ENCODE data around the gene GALNT18.

Gene GALNT18

DNA sequence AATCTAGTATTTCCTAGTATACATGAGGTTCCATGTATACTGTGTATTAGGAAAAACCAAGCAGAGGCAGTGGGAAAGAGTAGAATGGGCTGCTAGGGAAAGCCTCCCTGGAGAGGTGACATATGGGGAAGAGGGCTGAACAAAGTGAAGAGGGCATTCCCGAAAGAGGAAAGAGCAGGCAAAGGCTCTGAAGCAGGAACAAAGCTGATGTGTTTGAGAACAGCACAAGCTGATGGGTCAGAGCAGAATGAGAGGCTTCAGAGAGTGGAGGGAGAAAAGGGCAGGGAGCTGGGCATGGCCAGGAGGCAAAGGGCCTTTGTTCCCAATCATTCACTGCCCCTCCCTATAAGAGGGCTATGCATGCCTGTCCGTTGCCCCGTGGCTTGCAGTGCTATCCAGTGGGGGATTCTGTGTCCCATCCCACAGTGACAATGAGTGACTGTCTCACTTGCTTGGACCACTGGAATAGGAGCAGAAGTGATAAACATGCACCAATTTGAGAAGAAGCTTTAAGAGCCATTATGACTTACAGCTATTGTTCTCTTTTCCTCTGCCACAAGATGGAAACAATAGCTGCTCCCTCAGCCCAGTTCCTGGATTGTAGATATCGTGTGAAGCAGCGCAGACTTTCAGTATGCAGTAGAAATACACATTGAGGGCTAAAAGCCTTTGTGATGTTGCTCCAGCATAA is 39.6 kb downstream of the GALNT18 start:
- TF ChIP-seq ZFX (IDR thresholded peaks at IDR 0.05): no peak
- TF ChIP-seq, protein P1, sequence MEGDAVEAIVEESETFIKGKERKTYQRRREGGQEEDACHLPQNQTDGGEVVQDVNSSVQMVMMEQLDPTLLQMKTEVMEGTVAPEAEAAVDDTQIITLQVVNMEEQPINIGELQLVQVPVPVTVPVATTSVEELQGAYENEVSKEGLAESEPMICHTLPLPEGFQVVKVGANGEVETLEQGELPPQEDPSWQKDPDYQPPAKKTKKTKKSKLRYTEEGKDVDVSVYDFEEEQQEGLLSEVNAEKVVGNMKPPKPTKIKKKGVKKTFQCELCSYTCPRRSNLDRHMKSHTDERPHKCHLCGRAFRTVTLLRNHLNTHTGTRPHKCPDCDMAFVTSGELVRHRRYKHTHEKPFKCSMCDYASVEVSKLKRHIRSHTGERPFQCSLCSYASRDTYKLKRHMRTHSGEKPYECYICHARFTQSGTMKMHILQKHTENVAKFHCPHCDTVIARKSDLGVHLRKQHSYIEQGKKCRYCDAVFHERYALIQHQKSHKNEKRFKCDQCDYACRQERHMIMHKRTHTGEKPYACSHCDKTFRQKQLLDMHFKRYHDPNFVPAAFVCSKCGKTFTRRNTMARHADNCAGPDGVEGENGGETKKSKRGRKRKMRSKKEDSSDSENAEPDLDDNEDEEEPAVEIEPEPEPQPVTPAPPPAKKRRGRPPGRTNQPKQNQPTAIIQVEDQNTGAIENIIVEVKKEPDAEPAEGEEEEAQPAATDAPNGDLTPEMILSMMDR (conservative IDR thresholded peaks at IDR 0.05): no peak
- H3K27ac ChIP-seq: peak overlapping the region; percentile 67; the same call in 1 of the 2 replicates

DNA sequence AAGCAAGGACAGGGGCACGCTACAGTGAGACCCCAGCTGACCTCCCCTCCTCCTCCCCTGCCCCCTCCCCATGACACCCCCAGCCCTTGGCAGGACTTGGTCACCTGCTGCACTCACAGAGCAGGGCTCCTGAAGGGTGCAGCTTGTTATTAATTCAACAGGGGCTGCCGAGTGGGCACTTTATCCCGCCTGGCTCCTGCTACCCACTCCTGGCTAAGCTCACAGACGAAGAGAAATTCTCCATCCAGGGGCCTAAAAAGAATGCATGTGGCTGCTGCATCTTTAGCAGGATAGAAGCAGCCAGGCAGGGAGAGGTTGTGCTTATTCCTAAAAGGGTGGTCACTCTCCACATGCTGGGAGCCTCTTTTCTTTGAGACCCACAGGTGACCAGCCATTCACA is 40.3 kb downstream of the GALNT18 start:
- TF ChIP-seq, protein P1 (conservative IDR thresholded peaks at IDR 0.05): no peak
- no peak for TF ChIP-seq ZFX (IDR thresholded peaks at IDR 0.05)
- peak overlapping the region; percentile 67 for H3K27ac ChIP-seq

DNA sequence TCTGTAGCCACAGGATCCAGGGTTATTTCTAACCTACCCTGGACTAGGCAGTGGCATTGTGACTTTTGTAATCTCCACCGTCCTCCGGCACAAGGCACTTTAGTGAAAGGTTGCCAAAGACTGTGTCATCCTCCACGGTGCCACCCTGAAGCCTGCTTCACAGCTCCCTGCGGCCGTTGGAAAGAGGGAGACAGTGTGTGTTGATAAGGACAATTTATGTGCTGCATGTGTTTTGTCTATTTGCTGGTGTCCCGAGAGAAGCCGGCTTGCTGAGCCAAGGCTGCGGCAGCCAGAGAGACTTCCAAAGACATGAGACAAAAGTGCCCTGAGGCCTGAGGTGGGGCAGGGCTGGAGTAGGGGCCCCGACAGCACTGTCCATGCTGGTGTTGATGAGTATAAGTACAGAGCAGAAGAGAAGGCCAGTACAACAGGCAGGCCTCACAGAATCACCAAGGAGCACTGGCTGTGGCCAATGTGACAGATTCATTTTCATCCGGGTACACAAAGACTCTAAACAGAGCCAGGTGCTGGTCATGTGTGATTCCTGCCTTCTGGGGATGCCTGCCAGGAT is 40.9 kb downstream of the GALNT18 start:
- H3K27ac ChIP-seq: peak overlapping the region; percentile 67
- TF ChIP-seq ZFX (IDR thresholded peaks at IDR 0.05): no peak
- TF ChIP-seq, protein P1 (conservative IDR thresholded peaks at IDR 0.05): no peak

DNA sequence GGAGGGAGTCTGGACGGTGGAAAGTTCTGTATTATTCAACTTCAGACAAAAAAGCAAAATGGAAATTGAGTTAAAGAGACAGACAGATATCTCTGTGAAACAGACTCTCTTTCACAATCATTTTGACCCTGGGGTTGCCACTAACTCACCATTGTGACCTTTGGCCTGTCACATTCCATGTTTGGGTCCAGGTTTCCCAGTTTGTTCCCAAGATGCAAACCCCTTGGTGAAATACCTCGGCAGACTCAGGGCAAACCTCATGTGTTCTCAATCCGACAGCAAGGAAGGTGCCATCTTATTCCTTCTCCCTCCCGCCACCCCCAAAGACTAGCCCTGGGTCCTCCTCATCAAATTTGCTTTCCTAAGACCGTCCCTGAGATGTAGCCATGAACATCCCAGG is 41.8 kb downstream of the GALNT18 start:
- TF ChIP-seq, protein P1 (conservative IDR thresholded peaks at IDR 0.05): no peak
- no peak for TF ChIP-seq ZFX (IDR thresholded peaks at IDR 0.05)
- peak overlapping the region; percentile 67 for H3K27ac ChIP-seq

DNA sequence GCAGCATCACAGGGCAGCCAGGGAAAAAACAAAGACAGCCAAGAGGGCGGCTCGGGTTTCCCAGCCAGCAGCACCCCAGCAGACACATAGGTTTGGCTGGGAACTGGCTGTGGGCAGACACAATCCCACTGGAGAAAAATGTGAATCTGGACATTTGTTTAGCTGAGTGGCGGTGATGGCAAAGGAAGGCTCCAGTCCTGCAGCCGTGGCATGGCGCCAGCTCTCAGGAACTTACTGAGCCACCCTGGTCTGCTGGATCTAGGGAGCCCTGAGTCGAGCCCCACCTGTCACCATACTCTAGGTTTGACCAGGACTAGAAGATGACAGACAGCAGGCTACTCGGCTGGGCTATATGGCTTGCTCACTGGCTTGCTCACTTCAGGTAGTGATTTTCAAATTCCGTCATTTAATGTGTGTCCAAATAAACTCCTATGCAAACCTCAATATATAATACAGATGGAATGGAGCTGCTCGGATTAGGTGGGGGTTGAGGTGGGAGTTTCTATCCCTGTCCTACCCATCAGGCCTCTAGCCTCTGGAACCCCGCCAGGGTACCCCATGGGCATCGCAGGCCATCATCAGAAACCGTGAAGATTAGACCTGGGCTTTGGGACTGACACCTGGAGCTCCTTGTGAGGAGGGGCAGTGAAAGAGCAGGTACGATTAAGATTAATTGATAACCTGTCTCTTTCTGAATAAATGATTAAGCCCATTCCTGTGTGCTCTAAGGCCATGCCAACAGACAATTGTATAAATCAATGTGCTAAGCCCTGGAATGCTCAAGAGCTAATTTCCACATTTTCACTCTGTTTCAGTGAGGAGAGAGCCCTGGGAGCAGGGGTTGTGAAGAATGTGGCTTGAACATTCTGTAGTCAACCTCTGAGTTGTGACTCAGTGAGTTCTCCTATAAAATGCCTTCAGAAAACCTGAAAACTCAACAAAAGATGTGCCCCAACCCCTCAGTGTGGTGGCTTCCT is 42.5 kb downstream of the GALNT18 start:
- no peak overlapping the region for H3K27ac ChIP-seq
- TF ChIP-seq, protein P1 (conservative IDR thresholded peaks at IDR 0.05): no peak
- TF ChIP-seq ZFX (IDR thresholded peaks at IDR 0.05): no peak

DNA sequence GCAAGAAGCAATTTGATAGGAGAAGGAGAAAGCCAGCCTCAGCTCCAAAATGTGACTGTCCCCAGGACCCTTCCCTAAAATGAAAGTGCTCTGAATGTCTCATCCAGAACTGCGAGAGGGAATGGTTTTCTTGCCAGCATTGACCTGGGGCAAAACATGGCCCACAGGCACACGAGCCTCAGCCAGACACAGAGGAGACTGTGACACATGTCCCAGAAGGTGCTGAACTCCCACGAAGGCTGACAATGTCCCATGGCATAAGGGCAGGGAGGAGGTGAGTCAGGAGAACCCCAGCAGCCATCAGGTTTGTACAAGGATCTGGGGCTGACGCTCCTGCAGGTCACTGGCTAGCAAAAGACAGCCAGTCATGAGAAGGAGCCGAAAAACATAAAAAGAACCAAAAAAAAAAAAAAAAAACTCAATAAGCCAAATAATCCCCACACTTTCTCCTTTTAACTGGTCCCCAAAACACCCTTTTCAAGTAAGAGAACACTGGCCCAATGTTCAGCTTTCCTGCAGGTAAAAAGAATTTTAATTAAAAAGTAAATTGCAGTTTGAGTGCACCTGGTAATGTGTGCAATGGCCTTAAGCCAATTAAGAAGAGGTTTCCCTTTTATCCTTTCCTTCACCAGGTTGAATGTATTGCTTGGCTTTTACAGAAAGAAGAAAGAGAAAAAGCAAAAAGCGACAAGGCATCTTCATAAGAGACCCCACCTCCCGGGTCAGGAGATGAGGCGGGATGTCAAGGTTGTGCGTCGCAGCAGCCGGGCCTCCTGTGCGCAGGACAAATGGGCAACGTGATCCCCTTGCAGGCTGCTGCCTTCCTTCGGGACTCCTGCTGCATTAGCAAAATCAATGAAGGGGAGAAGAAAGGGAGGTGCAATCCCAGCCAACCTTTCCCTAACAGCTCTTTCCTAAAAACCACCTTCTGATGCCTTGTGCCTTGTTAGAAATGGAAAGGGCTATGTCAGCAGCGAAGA is 43.6 kb downstream of the GALNT18 start:
- H3K27ac ChIP-seq: no peak overlapping the region
- TF ChIP-seq ZFX (IDR thresholded peaks at IDR 0.05): no peak
- TF ChIP-seq, protein P1 (conservative IDR thresholded peaks at IDR 0.05): no peak
